NB4 (cell line): ENCODE data around the gene AOC2.

Experiments used
- MAX ChIP-seq: IDR thresholded peaks from 2 replicates; pipeline ENCODE4 v1.6.1; 2011; ENCODE audit warnings: low read depth, low read length
- MYC ChIP-seq: IDR thresholded peaks from 2 replicates; pipeline ENCODE4 v1.6.1; 2011; ENCODE audit warnings: low read depth, low read length
- POLR2A ChIP-seq: IDR thresholded peaks from 2 replicates; pipeline ENCODE4 v1.6.1; 2011; ENCODE audit warnings: mild to moderate bottlenecking; ENCODE audit not compliant: insufficient read length; ENCODE audit errors: extremely low read depth
- TF ChIP-seq, protein P1 (sequence below): IDR thresholded peaks from one replicate; pipeline ENCODE4 v1.5.1; 2012; ENCODE audit warnings: low read depth, low read length

GRCh38 chr17:42880776-42881310 lies 36.5 kb downstream of the AOC2 start:
- TF ChIP-seq, protein P1, sequence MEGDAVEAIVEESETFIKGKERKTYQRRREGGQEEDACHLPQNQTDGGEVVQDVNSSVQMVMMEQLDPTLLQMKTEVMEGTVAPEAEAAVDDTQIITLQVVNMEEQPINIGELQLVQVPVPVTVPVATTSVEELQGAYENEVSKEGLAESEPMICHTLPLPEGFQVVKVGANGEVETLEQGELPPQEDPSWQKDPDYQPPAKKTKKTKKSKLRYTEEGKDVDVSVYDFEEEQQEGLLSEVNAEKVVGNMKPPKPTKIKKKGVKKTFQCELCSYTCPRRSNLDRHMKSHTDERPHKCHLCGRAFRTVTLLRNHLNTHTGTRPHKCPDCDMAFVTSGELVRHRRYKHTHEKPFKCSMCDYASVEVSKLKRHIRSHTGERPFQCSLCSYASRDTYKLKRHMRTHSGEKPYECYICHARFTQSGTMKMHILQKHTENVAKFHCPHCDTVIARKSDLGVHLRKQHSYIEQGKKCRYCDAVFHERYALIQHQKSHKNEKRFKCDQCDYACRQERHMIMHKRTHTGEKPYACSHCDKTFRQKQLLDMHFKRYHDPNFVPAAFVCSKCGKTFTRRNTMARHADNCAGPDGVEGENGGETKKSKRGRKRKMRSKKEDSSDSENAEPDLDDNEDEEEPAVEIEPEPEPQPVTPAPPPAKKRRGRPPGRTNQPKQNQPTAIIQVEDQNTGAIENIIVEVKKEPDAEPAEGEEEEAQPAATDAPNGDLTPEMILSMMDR = no peak
- TF ChIP-seq POLR2A = no peak
- TF ChIP-seq MAX = no peak
- TF ChIP-seq MYC = no peak
